ENCODE results near the gene FAM3A. TPM values are rescaled to one million over a fixed set of nuclear protein-coding genes. Genes with fewer than 3 reads are reported as not detected.

FAM3A gene
- total and polyA plus RNA-seq, 12 donors, result 13.5 to 115 (median 55.6) TPM

DNA sequence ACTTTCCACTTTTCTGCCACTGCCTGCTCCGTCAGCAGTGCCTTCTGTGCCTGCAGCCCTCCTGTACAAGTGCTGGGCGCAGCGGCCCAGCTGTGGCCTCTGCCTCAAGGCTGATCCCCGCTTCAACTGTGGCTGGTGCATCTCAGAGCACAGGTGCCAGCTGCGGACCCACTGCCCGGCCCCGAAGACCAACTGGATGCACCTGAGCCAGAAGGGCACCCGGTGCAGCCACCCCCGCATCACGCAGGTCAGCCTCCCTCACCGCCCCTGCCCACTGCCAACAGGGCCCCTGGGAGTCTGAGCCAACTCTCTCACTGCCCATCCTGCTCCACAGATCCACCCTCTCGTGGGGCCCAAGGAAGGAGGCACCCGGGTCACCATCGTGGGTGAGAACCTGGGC, 50.4 kb downstream of the FAM3A start:
- Histone ChIP-seq H3K36me3 (replicated peaks in 1 of 2) (peaks cover 0 to 65% of the 10 kb centered on the region in 2 donors), H3K27ac (no peak overlapping the region), H3K27me3 (no peaks in the 10 kb centered on the region), H3K4me1 (replicated peaks in 1 of 2) (no peaks in the 10 kb centered on the region), H3K9me3 (replicated peaks in 1 of 3) (no peaks in the 10 kb centered on the region), H3K4me3 (no peak overlapping the region)
- DNase-seq, result no peak
- TF ChIP-seq, protein P1, sequence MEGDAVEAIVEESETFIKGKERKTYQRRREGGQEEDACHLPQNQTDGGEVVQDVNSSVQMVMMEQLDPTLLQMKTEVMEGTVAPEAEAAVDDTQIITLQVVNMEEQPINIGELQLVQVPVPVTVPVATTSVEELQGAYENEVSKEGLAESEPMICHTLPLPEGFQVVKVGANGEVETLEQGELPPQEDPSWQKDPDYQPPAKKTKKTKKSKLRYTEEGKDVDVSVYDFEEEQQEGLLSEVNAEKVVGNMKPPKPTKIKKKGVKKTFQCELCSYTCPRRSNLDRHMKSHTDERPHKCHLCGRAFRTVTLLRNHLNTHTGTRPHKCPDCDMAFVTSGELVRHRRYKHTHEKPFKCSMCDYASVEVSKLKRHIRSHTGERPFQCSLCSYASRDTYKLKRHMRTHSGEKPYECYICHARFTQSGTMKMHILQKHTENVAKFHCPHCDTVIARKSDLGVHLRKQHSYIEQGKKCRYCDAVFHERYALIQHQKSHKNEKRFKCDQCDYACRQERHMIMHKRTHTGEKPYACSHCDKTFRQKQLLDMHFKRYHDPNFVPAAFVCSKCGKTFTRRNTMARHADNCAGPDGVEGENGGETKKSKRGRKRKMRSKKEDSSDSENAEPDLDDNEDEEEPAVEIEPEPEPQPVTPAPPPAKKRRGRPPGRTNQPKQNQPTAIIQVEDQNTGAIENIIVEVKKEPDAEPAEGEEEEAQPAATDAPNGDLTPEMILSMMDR (IDR thresholded peaks at IDR 0.05), result no peak
- no peak for TF ChIP-seq POLR2A (IDR thresholded peaks at IDR 0.05)
- WGBS, 4 donors, result 92 to 95% (median 93%) methylated on average over 2 to 14 of the region's 14 CpGs
- intact Hi-C loops (cut with DNase I), result no loop called here

DNA sequence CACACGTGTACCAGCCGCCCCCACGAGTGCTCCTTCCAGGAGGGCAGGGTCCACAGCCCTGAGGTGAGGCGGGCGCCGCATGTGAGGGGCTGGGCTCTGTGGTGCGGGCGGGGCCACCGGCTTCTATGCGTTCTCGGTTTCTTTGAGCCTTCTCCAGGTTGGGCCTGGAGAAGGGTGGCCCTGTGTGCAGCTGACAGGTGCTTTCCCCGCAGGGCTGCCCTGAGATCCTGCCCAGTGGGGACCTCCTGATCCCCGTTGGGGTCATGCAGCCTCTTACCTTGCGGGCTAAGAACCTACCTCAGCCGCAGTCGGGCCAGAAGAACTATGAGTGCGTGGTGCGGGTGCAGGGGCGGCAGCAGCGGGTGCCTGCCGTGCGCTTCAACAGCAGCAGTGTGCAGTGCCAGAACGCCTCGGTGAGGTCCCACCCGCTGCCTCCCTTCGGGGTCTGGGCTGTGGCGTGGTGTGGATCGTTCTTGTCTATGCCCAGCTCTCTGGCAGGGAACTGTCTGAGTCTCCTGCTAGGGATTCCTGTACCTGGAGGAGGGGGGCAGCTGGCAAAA, 51.1 kb downstream of the FAM3A start:
- Histone ChIP-seq H3K36me3 (replicated peaks in 1 of 2) (peaks cover 0 to 58% of the 10 kb centered on the region in 2 donors), H3K9me3 (replicated peaks in 1 of 3) (no peaks in the 10 kb centered on the region), H3K4me3 (no peak overlapping the region), H3K27me3 (no peaks in the 10 kb centered on the region), H3K4me1 (replicated peaks in 1 of 2) (no peaks in the 10 kb centered on the region), H3K27ac (no peak overlapping the region)
- WGBS, 4 donors, result 60 to 94% (median 93%) methylated on average over 1 to 28 of the region's 28 CpGs
- no peak for DNase-seq
- intact Hi-C loops (cut with DNase I), result no loop called here
- TF ChIP-seq, protein P1 (IDR thresholded peaks at IDR 0.05), result no peak
- no peak for TF ChIP-seq POLR2A (IDR thresholded peaks at IDR 0.05)

DNA sequence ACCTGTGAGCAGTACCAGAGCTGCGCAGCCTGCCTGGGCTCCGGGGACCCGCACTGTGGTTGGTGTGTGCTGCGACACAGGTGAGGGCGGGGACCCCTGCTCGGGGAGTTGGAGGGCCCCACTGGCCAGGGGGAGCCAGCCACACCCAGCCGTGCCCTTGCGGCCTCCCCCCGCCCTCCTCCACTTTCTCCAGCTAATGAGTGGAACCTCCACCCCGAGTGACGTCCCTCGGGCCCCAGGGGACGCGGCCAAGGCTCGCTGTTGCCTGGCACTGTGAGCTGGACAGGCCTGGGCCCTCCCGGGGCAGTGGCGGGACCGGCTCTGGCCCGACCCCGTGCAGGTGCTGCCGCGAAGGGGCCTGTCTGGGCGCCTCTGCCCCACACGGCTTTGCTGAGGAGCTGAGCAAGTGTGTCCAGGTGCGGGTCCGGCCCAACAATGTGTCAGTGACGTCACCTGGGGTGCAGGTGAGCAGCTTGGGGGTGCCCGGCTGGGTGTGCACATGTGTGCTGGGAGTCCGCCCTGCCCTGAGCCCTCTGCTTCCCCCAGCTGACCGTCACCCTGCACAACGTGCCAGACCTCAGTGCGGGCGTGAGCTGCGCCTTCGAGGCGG, 52.3 kb downstream of the FAM3A start:
- 89 to 100% (median 96%) methylated on average over 1 to 35 of the region's 36 CpGs for WGBS, 4 donors
- intact Hi-C loops (cut with DNase I), result no loop called here

DNA sequence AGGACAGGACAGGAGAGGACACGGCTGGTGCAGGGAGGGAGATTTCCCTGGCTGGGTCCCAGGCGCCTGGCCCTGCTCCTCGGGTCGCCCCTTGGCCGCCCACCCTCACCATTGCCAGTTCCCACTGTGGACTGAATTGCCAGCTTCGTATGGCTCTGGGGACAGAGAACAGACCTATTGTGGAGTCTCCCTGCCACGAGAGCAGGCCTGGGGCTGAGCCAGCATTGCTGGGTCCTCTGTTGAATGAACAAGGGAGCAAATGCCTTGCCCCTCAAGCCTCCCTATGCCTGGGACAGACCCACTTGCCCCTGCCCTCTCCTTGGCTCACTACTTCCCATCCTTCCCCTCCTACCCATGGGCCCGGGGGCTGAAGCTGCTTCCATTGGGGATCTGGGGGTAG, 53.6 kb downstream of the FAM3A start:
- Histone ChIP-seq H3K27me3 (no peaks in the 10 kb centered on the region), H3K36me3 (replicated peaks in 1 of 2) (peaks cover 0 to 33% of the 10 kb centered on the region in 2 donors), H3K27ac (no peak overlapping the region), H3K9me3 (replicated peaks in 1 of 3) (no peaks in the 10 kb centered on the region), H3K4me3 (no peak overlapping the region), H3K4me1 (replicated peaks in 1 of 2) (no peaks in the 10 kb centered on the region)
- no peak for TF ChIP-seq POLR2A (IDR thresholded peaks at IDR 0.05)
- TF ChIP-seq, protein P1 (IDR thresholded peaks at IDR 0.05), result no peak
- intact Hi-C loops (cut with DNase I), result no loop called here
- no peak for DNase-seq
- 75 to 88% (median 86%) methylated on average over 2 to 8 of the region's 8 CpGs for WGBS, 4 donors

More for the DNA sequence above, 52.3 kb downstream of the FAM3A start:
- no peaks in the 10 kb centered on the region for H3K4me1 ChIP-seq (replicated peaks in 1 of 2)
- H3K36me3 ChIP-seq (replicated peaks in 1 of 2), result peaks cover 0 to 46% of the 10 kb centered on the region in 2 donors
- DNase-seq, result no peak
- H3K27ac ChIP-seq, result no peak overlapping the region
- no peak overlapping the region for H3K4me3 ChIP-seq
- no peaks in the 10 kb centered on the region for H3K9me3 ChIP-seq (replicated peaks in 1 of 3)
- TF ChIP-seq POLR2A (IDR thresholded peaks at IDR 0.05), result no peak
- TF ChIP-seq, protein P1 (IDR thresholded peaks at IDR 0.05), result no peak
- H3K27me3 ChIP-seq, result no peaks in the 10 kb centered on the region
